Measurements from ENCODE around the gene ACAD9. TPM values are rescaled to one million over a fixed set of nuclear protein-coding genes. Genes with fewer than 3 reads are reported as not detected.

Gene ACAD9
- total and polyA plus RNA-seq, 9 of the 15 experiments (the other 6 are each of a cell fraction or from before 2014, with no cell fraction given) = 10.2 to 32.6 (median 22.8) TPM

GRCh38 chr3:128945878-128946175, 66.4 kb downstream of the ACAD9 start:
- no peaks in the 10 kb centered on the region for H3K9me1 ChIP-seq (ENCODE audit: control insufficient read depth, insufficient read depth, low read length)
- no peak for DNase-seq (ENCODE audit: extremely low read depth in 1 of 4, low spot score in 3 of 4)
- no peak overlapping the region for H3K27ac ChIP-seq (ENCODE audit: extremely low read depth, low read depth, low read length)
- no peaks in the 10 kb centered on the region for H4K20me1 ChIP-seq (replicated peaks; ENCODE audit: control insufficient read depth, insufficient read depth, low read length)
- ATAC-seq = no peak
- ChIA-PET POLR2A (interaction anchor here (0.9 kb wide), 1 partner anchor 12 kb away, joined by 3 read pairs; no protein-coding TSS in a partner anchor), CTCF (ENCODE audit: low intra/inter-chr PET ratio) (no interaction called here)
- H3K4me3 ChIP-seq = no peak overlapping the region
- peaks cover 4 to 33% of the 10 kb centered on the region in 2 experiments; a peak in 4 of 5 replicates for H3K27me3 ChIP-seq (ENCODE audit: control insufficient read depth in 2 of 2, insufficient read depth in 2 of 2, low read length in 2 of 2)
- in situ Hi-C loops (cut with MboI) = no loop called here
- no peak overlapping the region for H3K9ac ChIP-seq (ENCODE audit: insufficient read depth in 1 of 2, low read depth in 2 of 2, low read length in 2 of 2)
- H3K79me2 ChIP-seq (ENCODE audit: control insufficient read depth, insufficient read depth, low read length) = no peaks in the 10 kb centered on the region
- H3K9me3 ChIP-seq (replicated peaks; ENCODE audit: control insufficient read depth, insufficient read depth, low read depth, low read length) = no peaks in the 10 kb centered on the region
- FAIRE-seq = no peak
- 5% methylated on average over 3 of the region's 3 CpGs for whole genome bisulfite sequencing (ENCODE audit: insufficient coverage, low coverage, missing lambda C conversion rate)
- no peaks in the 10 kb centered on the region for H3K36me3 ChIP-seq (ENCODE audit: control insufficient read depth, insufficient read depth, low read length)
- H2AFZ ChIP-seq (ENCODE audit: low read depth, low read length) = no peak overlapping the region
- H3K4me2 ChIP-seq (ENCODE audit: insufficient read depth, low read length) = no peak overlapping the region
- no TSS peak for BruUV-seq (replicated peaks)
- intact Hi-C loops (cut with micrococcal nuclease) = no loop called here
- H3K4me1 ChIP-seq (replicated peaks in 1 of 2; ENCODE audit: control insufficient read depth in 2 of 2, insufficient read depth in 2 of 2, low read length in 2 of 2) = peaks cover 0 to 3% of the 10 kb centered on the region in 2 experiments; a peak in 2 of 5 replicates
- no peak for TF ChIP-seq EGR1 (conservative IDR thresholded peaks at IDR 0.05)
- TF ChIP-seq KDM1A (IDR thresholded peaks at IDR 0.05) = no peak
- no peak for TF ChIP-seq CXXC5 (CRISPR knock-in tag; IDR thresholded peaks at IDR 0.05)
- TF ChIP-seq ZNF140 (CRISPR knock-in tag; IDR thresholded peaks at IDR 0.05) = no peak
- TF ChIP-seq, protein P1, sequence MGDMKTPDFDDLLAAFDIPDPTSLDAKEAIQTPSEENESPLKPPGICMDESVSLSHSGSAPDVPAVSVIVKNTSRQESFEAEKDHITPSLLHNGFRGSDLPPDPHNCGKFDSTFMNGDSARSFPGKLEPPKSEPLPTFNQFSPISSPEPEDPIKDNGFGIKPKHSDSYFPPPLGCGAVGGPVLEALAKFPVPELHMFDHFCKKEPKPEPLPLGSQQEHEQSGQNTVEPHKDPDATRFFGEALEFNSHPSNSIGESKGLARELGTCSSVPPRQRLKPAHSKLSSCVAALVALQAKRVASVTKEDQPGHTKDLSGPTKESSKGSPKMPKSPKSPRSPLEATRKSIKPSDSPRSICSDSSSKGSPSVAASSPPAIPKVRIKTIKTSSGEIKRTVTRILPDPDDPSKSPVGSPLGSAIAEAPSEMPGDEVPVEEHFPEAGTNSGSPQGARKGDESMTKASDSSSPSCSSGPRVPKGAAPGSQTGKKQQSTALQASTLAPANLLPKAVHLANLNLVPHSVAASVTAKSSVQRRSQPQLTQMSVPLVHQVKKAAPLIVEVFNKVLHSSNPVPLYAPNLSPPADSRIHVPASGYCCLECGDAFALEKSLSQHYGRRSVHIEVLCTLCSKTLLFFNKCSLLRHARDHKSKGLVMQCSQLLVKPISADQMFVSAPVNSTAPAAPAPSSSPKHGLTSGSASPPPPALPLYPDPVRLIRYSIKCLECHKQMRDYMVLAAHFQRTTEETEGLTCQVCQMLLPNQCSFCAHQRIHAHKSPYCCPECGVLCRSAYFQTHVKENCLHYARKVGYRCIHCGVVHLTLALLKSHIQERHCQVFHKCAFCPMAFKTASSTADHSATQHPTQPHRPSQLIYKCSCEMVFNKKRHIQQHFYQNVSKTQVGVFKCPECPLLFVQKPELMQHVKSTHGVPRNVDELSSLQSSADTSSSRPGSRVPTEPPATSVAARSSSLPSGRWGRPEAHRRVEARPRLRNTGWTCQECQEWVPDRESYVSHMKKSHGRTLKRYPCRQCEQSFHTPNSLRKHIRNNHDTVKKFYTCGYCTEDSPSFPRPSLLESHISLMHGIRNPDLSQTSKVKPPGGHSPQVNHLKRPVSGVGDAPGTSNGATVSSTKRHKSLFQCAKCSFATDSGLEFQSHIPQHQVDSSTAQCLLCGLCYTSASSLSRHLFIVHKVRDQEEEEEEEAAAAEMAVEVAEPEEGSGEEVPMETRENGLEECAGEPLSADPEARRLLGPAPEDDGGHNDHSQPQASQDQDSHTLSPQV (IDR thresholded peaks at IDR 0.05) = no peak
- TF ChIP-seq, protein P2, sequence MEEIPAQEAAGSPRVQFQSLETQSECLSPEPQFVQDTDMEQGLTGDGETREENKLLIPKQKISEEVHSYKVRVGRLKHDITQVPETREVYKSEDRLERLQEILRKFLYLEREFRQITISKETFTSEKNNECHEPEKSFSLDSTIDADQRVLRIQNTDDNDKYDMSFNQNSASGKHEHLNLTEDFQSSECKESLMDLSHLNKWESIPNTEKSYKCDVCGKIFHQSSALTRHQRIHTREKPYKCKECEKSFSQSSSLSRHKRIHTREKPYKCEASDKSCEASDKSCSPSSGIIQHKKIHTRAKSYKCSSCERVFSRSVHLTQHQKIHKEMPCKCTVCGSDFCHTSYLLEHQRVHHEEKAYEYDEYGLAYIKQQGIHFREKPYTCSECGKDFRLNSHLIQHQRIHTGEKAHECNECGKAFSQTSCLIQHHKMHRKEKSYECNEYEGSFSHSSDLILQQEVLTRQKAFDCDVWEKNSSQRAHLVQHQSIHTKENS (CRISPR knock-in tag; IDR thresholded peaks at IDR 0.05) = no peak
- no peak for TF ChIP-seq IRF9 (tag; IDR thresholded peaks at IDR 0.05)
- no peak for TF ChIP-seq THRA (IDR thresholded peaks at IDR 0.05)
- TF ChIP-seq, protein P3, sequence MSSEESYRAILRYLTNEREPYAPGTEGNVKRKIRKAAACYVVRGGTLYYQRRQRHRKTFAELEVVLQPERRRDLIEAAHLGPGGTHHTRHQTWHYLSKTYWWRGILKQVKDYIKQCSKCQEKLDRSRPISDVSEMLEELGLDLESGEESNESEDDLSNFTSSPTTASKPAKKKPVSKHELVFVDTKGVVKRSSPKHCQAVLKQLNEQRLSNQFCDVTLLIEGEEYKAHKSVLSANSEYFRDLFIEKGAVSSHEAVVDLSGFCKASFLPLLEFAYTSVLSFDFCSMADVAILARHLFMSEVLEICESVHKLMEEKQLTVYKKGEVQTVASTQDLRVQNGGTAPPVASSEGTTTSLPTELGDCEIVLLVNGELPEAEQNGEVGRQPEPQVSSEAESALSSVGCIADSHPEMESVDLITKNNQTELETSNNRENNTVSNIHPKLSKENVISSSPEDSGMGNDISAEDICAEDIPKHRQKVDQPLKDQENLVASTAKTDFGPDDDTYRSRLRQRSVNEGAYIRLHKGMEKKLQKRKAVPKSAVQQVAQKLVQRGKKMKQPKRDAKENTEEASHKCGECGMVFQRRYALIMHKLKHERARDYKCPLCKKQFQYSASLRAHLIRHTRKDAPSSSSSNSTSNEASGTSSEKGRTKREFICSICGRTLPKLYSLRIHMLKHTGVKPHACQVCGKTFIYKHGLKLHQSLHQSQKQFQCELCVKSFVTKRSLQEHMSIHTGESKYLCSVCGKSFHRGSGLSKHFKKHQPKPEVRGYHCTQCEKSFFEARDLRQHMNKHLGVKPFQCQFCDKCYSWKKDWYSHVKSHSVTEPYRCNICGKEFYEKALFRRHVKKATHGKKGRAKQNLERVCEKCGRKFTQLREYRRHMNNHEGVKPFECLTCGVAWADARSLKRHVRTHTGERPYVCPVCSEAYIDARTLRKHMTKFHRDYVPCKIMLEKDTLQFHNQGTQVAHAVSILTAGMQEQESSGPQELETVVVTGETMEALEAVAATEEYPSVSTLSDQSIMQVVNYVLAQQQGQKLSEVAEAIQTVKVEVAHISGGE (CRISPR knock-in tag; IDR thresholded peaks at IDR 0.05) = no peak
- TF ChIP-seq SAFB2 (IDR thresholded peaks at IDR 0.05; ENCODE audit: borderline replicate concordance, low read depth, low read length, severe bottlenecking) = no peak
- no peak for TF ChIP-seq POLR3A (IDR thresholded peaks at IDR 0.05; ENCODE audit: borderline replicate concordance, extremely low read depth, insufficient read depth, insufficient read length)
